LNCAP (cell line): Measurements from ENCODE around the gene VWA3B.

Experiments
- TF ChIP-seq, protein P1 (sequence below): fragments of 450-650 bp; IDR thresholded peaks from 2 replicates; pipeline ENCODE4 v1.5.1; 2017; ENCODE audit warnings: mild to moderate bottlenecking

The VWA3B gene

DNA sequence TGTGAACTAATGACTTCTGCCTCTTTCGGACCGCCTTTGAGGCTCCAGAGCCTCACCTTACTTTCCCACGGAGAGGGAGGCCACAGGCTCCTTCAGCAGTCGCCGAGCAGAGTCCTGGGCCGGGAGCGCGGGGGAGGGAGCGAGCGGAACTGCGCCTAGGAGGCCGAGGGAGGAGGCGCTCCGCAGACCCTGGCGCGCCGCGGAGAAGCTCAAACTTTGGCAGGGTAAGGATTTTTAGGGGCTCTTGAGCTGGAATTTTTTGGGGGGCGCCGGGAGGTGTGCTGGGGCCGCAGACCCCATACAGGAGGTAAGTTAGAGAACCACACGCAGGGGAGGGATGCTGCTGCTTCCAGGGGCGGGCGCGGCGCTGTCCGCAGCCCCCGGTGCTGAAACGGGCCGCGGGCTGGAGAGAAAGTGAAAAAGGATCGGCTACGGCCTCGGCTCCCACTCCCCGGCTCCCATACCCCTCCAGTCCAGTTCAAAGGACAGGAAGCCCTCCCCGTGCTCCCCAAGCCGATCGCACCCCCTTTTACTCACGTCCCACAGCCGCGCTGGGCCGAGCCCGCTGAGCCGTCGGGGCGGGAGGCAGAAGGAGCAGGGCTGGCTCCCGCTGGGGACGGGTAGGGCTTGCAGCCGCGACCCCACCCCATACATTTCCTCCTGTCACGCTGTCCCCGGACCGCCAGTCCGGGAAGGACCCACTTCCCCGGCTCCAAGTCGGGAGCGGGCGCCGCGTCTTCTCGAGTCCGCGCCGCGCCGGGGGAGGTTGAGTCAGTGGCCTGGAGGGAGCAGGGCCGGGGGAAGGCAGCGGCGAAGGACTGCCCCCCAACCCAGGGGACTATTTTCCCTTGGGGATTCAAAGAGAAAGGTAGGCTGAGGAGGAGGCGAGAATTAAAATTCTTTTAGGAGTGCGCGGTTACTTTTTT, 259.6 kb downstream of the VWA3B start, which contains the start of gene CNGA3:
Gene CNGA3 (plus strand): TSS at position 146 of the 926 bp plus-strand sequence. CDS start 23,520 bp downstream, outside the sequence.
- TF ChIP-seq, protein P1, sequence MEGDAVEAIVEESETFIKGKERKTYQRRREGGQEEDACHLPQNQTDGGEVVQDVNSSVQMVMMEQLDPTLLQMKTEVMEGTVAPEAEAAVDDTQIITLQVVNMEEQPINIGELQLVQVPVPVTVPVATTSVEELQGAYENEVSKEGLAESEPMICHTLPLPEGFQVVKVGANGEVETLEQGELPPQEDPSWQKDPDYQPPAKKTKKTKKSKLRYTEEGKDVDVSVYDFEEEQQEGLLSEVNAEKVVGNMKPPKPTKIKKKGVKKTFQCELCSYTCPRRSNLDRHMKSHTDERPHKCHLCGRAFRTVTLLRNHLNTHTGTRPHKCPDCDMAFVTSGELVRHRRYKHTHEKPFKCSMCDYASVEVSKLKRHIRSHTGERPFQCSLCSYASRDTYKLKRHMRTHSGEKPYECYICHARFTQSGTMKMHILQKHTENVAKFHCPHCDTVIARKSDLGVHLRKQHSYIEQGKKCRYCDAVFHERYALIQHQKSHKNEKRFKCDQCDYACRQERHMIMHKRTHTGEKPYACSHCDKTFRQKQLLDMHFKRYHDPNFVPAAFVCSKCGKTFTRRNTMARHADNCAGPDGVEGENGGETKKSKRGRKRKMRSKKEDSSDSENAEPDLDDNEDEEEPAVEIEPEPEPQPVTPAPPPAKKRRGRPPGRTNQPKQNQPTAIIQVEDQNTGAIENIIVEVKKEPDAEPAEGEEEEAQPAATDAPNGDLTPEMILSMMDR = no peak

DNA sequence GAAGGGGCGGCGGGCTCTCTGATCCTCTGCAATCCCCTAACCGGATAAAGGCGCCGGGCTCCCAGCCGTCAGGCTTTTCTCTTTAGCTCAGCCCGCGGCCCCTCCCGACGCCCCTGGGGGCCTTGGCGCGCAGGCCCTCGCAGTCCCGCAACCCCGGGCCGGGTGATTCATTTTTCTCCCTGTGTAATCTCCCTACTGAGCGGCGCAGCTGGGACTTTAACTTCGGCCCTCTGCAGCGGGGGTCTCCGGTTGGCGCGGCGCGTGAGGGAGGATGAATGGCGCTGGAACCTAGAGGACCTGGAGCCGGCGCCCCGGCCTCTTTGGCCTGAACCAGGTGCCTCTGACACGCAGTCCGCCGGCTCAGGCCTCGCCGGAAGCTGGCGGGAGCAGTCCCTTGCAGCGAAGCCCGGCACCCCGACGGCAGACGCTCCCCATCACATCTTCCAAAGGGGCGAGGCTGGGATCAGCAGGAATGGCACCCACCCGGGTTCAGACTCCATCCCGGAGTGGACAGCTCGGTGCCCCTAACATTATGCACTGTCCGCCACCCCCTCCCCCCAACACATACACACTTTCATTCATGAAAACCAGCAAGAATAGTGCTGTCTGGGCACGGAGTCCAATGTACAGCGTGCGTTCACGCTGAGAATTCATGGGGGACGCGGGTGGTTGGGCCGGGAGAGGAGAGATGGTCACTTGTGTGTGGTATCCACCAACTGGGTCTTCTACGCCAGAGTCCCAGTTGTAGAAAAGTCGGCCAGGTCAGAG, 260.5 kb downstream of the VWA3B start:
- TF ChIP-seq, protein P1 = no peak

- TF ChIP-seq, protein P1 = no peak
These were observed 261.1 kb downstream of the VWA3B start for GRCh38 chr2:98348066-98348561.

GRCh38 chr2:98350411-98350810, 263.4 kb downstream of the VWA3B start:
- TF ChIP-seq, protein P1 = no peak

DNA sequence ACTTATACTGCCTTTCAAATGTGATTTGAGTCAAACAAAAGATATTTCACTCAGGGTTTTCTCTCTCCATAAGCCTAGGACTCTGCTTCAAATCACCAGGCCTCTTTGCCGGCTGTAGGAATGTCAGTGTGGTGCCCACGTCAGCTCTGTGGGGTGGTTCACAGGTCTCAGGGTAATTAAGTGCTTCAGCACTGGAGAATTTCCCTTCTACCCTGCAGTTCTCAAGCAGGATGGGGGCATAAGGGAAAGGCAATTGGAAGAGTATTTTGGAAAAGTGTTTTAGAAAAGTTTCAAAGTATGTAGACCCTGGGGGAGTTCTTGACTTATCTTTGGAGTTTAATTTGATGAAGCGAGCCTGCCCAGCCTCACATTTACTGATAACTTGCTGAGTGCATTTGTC, 268.9 kb downstream of the VWA3B start:
- TF ChIP-seq, protein P1 = no peak

DNA sequence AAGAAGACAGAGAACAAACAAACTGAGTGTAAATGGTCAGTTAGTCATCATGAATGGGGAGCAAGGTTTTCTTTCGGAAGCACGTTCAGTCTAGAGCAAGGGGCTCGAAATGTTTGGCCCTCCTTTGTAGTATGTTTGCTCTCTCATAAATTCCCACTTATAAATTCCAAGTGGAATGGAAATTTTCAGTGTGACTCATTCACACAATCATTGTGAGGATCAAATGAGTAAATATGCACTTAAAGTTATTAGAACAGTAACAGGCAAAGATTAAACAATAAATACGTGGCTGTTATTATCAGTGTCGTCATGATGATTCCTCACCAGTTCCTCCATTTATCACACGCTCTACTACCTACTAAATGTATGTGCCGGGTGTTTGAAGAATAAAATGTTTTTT, 269.8 kb downstream of the VWA3B start:
- TF ChIP-seq, protein P1 = no peak

GRCh38 chr2:98357849-98358248, 270.9 kb downstream of the VWA3B start:
- TF ChIP-seq, protein P1 = no peak
